HG02610 (cell line): Measurements from ENCODE around the gene NUP205.
A peak's percentile ranks its signal among the peaks of the same experiment; 100 is the strongest.

ENCODE experiments used
- ATAC-seq: cut with Tn5 transposase; IDR thresholded peaks from one replicate; pipeline ENCODE4 v1.9.1; 2021; ENCODE audit warnings: mild to moderate bottlenecking, moderate library complexity; ENCODE audit not compliant: unreplicated experiment

The NUP205 gene

GRCh38 chr7:135557455-135558336 lies at the start of gene NUP205:
TSS of gene NUP205 (plus strand) at chr7:135557917. CDS start at chr7:135557945, 28 bp downstream.
- ATAC-seq, result peak; percentile 72

- ATAC-seq, result peak; percentile 25
These were observed 48.7 kb upstream of the NUP205 start for GRCh38 chr7:135508883-135509588.

- no peak for ATAC-seq
These were observed 48.2 kb upstream of the NUP205 start for GRCh38 chr7:135509589-135509838.

GRCh38 chr7:135509839-135510591 lies 47.7 kb upstream of the NUP205 start, which contains the start of gene CNOT4:
TSS of gene CNOT4 (minus strand) at chr7:135510102. CDS start at chr7:135438331, 71,771 bp downstream.
- ATAC-seq, result peak; percentile 96

GRCh38 chr7:135510592-135511183 lies 47.0 kb upstream of the NUP205 start:
- ATAC-seq, result no peak

GRCh38 chr7:135512135-135512887 lies 45.4 kb upstream of the NUP205 start:
- peak; percentile 29 for ATAC-seq

GRCh38 chr7:135514856-135515255 lies 42.9 kb upstream of the NUP205 start:
- ATAC-seq, result no peak

- no peak for ATAC-seq
These were observed 40.7 kb upstream of the NUP205 start for GRCh38 chr7:135517060-135517459.

GRCh38 chr7:135518748-135519147 lies 39.0 kb upstream of the NUP205 start:
- ATAC-seq, result no peak

- ATAC-seq, result no peak
These were observed 38.5 kb upstream of the NUP205 start for GRCh38 chr7:135519233-135519688.

GRCh38 chr7:135519871-135520270 lies 37.8 kb upstream of the NUP205 start:
- ATAC-seq, result no peak

GRCh38 chr7:135522509-135522908 lies 35.2 kb upstream of the NUP205 start:
- no peak for ATAC-seq

GRCh38 chr7:135523146-135523545 lies 34.6 kb upstream of the NUP205 start:
- ATAC-seq, result no peak

GRCh38 chr7:135525426-135525825 lies 32.3 kb upstream of the NUP205 start:
- no peak for ATAC-seq

GRCh38 chr7:135527025-135527424 lies 30.7 kb upstream of the NUP205 start:
- no peak for ATAC-seq

- no peak for ATAC-seq
These were observed 21.6 kb upstream of the NUP205 start for GRCh38 chr7:135536150-135536549.

- no peak for ATAC-seq
These were observed 20.3 kb upstream of the NUP205 start for GRCh38 chr7:135537453-135537852.

GRCh38 chr7:135537905-135538304 lies 19.8 kb upstream of the NUP205 start:
- ATAC-seq, result no peak

GRCh38 chr7:135538376-135538775 lies 19.3 kb upstream of the NUP205 start:
- no peak for ATAC-seq

- no peak for ATAC-seq
These were observed 18.1 kb upstream of the NUP205 start for GRCh38 chr7:135539629-135540028.
